ENCODE measurements around the gene IGSF22. TPM values are rescaled to one million over a fixed set of nuclear protein-coding genes. Genes with fewer than 3 reads are reported as not detected.

IGSF22 gene
- total and polyA plus RNA-seq, 2 experiments from 2014 or later: 0.03 to 0.82 TPM

DNA sequence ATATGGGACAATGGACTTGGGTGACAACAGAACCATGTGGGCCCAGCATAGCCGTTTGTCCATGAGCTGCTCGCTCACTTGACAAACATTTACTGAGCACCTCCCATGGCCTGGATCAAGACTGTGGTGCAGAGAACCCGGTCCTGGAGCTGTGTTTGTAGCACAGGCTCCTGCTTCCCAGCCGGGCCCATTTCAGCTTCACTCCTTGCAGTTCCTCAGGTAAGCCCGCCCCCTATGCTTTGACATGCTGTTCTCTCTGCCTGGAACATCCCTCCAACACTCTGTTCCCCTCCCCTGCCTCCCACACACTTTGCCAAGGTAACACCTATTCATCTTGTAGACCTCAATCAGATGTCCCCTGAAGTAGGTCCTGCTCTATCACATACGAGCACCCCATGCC lies 19.3 kb upstream of the IGSF22 start:
- no peak for DNase-seq (ENCODE audit: low read depth in 1 of 2, low spot score in 1 of 2)
- no peaks in the 10 kb centered on the region for H3K36me3 ChIP-seq
- no peak overlapping the region for H3K4me3 ChIP-seq
- TF ChIP-seq, protein P1, sequence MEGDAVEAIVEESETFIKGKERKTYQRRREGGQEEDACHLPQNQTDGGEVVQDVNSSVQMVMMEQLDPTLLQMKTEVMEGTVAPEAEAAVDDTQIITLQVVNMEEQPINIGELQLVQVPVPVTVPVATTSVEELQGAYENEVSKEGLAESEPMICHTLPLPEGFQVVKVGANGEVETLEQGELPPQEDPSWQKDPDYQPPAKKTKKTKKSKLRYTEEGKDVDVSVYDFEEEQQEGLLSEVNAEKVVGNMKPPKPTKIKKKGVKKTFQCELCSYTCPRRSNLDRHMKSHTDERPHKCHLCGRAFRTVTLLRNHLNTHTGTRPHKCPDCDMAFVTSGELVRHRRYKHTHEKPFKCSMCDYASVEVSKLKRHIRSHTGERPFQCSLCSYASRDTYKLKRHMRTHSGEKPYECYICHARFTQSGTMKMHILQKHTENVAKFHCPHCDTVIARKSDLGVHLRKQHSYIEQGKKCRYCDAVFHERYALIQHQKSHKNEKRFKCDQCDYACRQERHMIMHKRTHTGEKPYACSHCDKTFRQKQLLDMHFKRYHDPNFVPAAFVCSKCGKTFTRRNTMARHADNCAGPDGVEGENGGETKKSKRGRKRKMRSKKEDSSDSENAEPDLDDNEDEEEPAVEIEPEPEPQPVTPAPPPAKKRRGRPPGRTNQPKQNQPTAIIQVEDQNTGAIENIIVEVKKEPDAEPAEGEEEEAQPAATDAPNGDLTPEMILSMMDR (IDR thresholded peaks at IDR 0.05; ENCODE audit: low read depth, low read length): no peak
- no peak overlapping the region for H3K27ac ChIP-seq
- no peaks in the 10 kb centered on the region for H3K4me1 ChIP-seq (ENCODE audit: low read depth)
- H3K9me3 ChIP-seq (ENCODE audit: low read depth): no peaks in the 10 kb centered on the region
- no peaks in the 10 kb centered on the region for H3K27me3 ChIP-seq

DNA sequence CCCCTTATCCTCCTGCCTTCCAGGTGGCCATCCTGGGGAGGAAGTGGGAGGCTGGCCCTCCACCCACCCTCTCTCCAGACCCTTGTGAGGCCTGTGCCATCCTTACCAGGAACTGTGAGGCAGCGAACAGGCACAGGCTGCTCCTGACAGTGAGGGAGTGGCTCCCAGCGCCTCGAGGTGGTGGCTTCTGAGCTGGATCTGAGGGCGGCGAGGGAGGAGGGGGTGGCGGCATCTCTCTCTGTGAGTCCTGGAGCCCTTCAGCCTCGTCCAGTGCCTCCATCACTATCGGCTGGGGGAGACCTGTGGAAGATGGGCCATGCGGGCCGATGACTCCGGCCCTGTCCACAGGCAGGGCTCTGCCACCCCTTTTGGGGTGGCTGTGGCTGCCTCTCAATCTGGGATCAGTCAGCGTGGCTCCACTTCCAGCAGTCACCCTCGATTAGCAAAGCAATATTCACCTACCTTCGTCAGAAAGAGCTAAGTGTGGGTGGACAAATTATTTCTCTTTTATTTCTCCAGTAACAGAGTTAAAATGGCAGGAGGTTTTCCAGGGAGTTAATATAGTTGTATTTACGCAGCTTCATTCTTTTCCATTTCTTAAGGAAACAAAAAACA lies 18.0 kb upstream of the IGSF22 start:
- Histone ChIP-seq H3K36me3 (no peaks in the 10 kb centered on the region), H3K9me3 (ENCODE audit: low read depth) (no peaks in the 10 kb centered on the region), H3K4me1 (ENCODE audit: low read depth) (no peaks in the 10 kb centered on the region), H3K27me3 (no peaks in the 10 kb centered on the region), H3K4me3 (no peak overlapping the region), H3K27ac (no peak overlapping the region)
- TF ChIP-seq, protein P1 (IDR thresholded peaks at IDR 0.05; ENCODE audit: low read depth, low read length): no peak
- DNase-seq (ENCODE audit: low read depth in 1 of 2, low spot score in 1 of 2): no peak

DNA sequence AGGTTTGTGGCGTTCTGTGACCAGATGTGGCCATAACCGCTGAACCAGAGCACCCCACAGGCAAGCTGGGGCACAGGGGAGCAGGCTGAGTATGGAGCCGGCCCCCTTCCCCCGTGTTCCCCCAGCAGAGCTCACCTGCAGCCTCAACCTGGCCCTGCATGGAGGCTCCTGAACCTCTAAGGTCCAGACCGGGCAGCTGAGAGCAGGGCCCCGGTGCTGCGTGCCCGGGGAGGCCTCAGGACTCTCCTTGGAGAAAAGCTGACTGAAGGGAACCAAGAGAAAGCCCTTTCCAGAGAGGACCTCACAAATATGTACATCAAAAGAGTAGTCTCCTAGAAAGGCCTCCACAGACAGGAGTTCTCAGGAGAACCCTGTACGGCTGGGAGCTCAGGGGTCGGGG lies 17.4 kb upstream of the IGSF22 start:
- no peaks in the 10 kb centered on the region for H3K9me3 ChIP-seq (ENCODE audit: low read depth)
- no peak for DNase-seq (ENCODE audit: low read depth in 1 of 2, low spot score in 1 of 2)
- H3K4me1 ChIP-seq (ENCODE audit: low read depth): no peaks in the 10 kb centered on the region
- H3K4me3 ChIP-seq: no peak overlapping the region
- H3K27me3 ChIP-seq: no peaks in the 10 kb centered on the region
- TF ChIP-seq, protein P1 (IDR thresholded peaks at IDR 0.05; ENCODE audit: low read depth, low read length): no peak
- H3K27ac ChIP-seq: no peak overlapping the region
- no peaks in the 10 kb centered on the region for H3K36me3 ChIP-seq

DNA sequence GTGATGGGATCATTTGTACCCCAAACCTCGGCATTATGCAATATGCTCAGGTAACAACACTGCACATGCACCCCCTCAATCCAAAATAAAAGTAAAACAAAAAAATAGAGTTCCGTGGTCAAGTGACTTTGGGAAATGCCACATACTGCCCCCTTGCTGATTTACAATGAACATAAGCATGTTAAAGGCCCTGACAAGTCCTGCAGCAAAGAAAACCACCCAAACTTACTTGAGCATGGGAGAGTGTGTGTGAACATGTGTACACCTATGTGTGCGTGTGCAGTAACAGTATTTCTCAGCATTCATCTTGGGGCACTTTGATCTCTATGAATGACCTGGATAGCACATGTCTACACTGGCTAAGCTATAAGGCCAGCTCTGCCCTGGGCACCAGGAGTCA lies 15.8 kb upstream of the IGSF22 start:
- Histone ChIP-seq H3K36me3 (no peaks in the 10 kb centered on the region), H3K27me3 (no peaks in the 10 kb centered on the region), H3K27ac (no peak overlapping the region), H3K4me3 (no peak overlapping the region), H3K4me1 (ENCODE audit: low read depth) (no peaks in the 10 kb centered on the region), H3K9me3 (ENCODE audit: low read depth) (no peaks in the 10 kb centered on the region)
- DNase-seq (ENCODE audit: low read depth in 1 of 2, low spot score in 1 of 2): no peak
- TF ChIP-seq, protein P1 (IDR thresholded peaks at IDR 0.05; ENCODE audit: low read depth, low read length): no peak

DNA sequence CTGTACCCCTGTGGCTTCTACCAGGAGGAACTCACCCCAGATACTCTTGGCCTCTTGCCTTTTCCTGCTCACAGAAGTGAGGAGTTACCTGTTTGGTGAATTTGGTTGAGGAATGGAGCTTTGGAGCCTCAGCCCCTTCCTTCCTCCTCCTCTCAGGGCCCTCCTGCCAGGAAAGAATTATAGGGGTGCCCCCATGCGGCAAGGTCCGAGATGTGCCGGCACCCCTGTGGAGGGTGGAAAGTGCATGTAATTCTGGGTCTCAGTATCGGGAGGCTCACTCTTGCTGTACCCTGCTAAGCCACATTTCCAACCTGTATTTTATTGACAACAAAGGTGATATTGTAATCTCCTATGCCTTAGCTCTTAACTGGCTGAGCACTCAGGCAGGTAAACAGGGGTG lies 13.7 kb upstream of the IGSF22 start:
- TF ChIP-seq, protein P1 (IDR thresholded peaks at IDR 0.05; ENCODE audit: low read depth, low read length): no peak
- Histone ChIP-seq H3K4me3 (no peak overlapping the region), H3K9me3 (ENCODE audit: low read depth) (no peaks in the 10 kb centered on the region), H3K4me1 (ENCODE audit: low read depth) (no peaks in the 10 kb centered on the region), H3K27ac (no peak overlapping the region), H3K27me3 (no peaks in the 10 kb centered on the region), H3K36me3 (no peaks in the 10 kb centered on the region)
- no peak for DNase-seq (ENCODE audit: low read depth in 1 of 2, low spot score in 1 of 2)

All from cardiac muscle cell (in vitro differentiated cells and primary cell).